HG03159 (cell line): Measurements from ENCODE around the gene SNX8.
A peak's percentile ranks its signal among the peaks of the same experiment; 100 is the strongest.
"Not testable (repeated sequence)": the region's sequence is repeated elsewhere in the genome, so short reads cannot be mapped to it uniquely, and the experiment has no call there.

ENCODE experiments used
- ATAC-seq: cut with Tn5 transposase; IDR thresholded peaks from one replicate; pipeline ENCODE4 v1.9.1; 2021; ENCODE audit warnings: mild to moderate bottlenecking, moderate library complexity; ENCODE audit not compliant: unreplicated experiment

SNX8 gene

DNA sequence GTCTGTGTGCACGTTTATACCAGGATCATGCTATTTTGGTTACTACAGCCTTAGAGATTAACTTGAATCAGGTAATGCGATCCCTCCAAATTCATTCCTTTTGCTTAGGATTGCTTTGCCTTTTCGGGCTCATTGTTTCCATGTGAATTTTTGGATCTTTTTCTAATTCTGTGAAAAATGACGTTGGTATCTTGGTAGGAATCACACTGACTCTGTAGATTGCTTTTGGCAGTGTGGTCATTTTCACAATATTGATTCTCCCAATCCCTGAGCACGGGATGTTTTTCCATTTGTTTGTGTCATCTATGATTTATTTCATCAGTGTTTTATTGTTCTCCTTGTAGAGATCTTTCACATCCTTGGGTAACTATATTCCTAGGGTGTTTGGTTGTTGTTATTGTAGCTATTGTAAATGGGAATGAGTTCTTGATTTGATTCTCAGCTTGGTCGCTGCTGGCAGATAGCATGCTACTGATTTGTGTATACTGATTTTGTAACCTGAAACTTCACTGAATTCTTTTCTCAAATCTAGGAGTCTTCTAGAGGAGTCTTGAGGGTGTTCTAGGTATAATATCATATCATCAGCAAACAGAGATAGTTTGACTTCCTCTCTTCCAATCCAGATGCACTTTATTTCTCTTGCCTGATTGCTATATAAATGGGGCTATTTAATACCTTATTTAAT lies 18.2 kb downstream of the SNX8 start:
- ATAC-seq = no peak

- no peak for ATAC-seq
Observed at GRCh38 chr7:2290877-2291276, 23.4 kb downstream of the SNX8 start.

DNA sequence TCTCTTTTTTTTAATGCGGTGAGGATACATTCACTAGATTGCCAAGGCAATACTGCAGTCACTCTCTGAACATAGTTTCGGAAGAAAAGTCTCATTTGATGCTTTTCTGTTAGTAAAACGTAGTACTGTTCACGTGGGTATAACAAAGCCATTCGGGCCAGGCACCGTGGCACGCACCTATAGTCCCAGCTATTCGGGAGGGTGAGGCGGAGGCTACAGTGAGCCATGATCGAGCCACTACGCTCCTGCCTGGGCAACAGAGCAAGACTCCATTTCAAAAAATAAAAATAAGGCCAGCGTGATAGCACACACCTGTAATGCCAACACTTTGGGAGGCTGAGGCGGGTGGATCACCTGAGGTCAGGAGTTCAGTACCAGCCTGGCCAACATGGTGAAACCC lies 24.6 kb downstream of the SNX8 start:
- no peak for ATAC-seq

GRCh38 chr7:2289111-2289586 lies 25.1 kb downstream of the SNX8 start:
- no peak for ATAC-seq

- peak; percentile 56 for ATAC-seq
Observed at GRCh38 chr7:2288503-2288902, 25.7 kb downstream of the SNX8 start.

DNA sequence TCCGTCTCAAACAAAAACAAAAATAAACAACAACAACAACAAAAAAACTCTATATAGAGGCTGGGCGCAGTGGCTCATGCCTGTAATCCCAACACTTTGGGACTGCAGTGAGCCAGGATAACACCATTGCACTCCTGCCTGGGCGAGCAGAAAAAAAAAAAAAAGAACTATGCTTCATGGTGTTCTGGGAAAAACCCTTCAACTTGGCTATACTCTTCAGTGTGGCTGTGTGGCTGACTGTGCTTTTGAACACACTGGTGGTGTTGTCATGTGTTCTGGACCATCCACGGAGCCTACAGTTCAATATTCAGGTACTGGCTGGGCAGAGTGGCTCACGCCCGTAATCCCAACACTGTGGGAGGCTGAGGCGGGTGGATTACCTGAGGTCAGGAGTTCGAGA lies 26.5 kb downstream of the SNX8 start:
- no peak for ATAC-seq

GRCh38 chr7:2283074-2283473 lies 31.2 kb downstream of the SNX8 start:
- ATAC-seq = no peak

DNA sequence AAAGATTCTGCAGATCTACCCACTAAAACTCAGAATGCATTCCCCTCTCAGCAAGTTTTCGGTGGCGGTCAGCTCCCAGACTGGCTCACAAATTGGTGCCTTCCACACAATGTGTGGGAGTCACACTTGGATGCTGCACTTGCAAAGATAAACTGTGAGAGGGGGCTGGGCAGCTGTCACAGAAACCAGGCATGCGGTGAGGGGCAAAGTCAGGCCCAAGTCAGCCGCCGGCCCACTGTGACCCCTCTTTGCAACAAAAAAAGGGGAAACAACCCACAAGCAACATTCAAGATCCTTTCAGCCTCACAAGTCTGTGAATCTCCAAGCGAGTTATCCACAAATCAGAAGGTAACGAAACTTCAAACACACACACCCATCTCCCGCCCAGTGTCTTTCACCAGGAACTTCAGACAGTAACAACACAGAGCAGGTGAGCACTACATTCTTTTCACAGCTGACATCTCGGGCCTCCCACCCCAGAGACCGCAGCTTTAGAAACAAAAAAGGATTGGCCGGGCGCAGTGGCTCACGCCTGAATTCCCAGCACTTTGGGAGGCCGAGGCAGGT lies 32.0 kb downstream of the SNX8 start:
- no peak for ATAC-seq

DNA sequence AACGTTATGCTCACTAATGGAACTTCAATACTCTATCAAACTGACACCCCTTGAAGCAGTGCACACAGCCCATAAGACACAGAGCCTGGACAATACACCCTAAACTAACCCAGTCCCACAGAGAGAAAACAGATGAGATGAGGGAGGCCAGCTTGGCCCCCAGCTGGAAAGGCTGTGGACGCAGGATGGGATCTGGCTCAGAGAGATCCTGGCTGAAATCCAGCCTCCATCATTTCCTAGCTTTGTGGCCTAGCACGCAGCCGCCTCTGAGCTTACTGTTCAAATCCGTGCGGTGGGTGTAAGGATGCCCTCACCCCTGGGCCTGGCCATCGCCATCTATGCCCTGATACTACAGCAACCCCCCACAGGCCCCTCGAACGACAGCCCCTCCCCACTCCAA lies 32.7 kb downstream of the SNX8 start:
- ATAC-seq = no peak

DNA sequence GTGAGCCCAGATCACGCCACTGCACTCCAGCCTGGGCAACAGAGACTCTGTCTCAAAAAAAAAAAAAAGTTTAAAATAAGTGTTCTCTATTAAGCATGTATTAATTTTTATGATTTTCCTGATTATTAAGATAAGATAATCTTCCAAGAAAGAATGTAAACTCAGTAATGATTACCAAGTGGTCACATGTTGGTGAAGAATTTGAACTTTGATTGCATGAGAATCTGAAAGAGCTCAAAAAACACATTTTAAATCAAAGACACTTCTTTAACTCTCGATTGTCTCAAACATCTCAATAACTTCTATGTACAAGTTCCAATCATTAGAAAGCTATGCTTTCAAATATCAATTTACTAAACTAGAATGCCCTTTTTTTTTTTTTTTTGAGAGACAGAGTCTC lies 33.8 kb downstream of the SNX8 start:
- no peak for ATAC-seq

DNA sequence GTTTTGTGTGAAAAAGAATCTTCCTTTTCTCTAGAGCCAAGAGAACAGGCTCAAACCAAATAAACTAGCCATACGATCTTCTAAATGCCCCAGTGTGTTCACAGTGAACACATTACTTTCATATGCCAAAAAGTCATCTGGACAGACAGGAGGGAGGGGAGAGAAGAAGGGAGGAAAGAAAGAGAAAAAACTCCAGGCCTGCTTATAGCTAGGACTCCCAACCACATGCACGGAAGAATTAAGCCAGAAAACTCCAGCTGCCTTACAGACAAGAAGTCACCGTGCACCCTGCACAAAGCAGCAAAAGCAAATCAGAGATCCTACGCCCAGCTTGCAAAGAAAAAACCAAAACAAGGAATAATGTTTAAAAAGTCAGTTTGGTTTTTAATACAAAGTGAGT lies 34.3 kb downstream of the SNX8 start:
- ATAC-seq = no peak

- no peak for ATAC-seq
Observed at GRCh38 chr7:2278026-2278425, 36.2 kb downstream of the SNX8 start.

DNA sequence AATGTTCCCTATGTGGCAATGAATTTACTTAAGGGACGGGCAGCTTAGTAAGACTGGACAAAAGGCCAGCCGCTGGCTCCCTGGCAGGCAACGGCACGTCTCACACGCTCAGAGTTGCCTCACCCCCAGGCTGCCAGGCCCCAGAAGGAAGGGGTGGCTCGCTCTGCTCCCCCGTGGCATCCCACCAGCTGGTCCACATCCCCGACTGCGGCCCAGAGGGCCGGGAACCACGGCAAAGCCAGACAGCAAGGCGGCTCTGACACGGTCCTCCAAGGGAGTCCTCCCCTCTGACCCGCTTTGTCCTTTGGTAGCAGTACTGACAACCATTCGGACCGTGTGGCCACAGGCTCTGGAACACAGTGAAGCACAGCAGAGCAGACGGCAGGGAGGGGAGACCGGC lies 38.1 kb downstream of the SNX8 start:
- ATAC-seq = no peak

- no peak for ATAC-seq
Observed at GRCh38 chr7:2275101-2275500, 39.1 kb downstream of the SNX8 start.

- no peak for ATAC-seq
Observed at GRCh38 chr7:2274666-2275065, 39.6 kb downstream of the SNX8 start.

DNA sequence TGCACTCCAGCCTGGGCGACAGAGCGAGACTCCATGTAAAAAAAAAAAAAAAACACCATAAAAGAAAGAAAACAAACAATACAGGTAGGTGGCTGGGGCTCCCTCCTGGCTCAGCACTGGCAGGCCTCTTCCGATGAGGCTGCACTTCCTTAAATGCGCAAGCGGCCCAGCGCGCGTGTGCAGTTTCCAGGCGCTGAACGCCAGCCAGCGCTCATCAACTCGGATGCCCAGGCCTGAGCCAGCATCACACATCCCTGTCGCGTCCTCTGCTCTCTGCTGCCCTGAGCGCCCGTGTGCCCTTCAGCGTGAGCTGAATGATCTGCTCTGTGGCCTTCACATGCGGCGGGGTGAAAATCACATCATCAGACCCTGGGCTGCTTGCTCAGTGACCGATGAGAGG lies 40.4 kb downstream of the SNX8 start:
- no peak for ATAC-seq

- no peak for ATAC-seq
Observed at GRCh38 chr7:2272031-2272430, 42.2 kb downstream of the SNX8 start.

GRCh38 chr7:2271273-2272026 lies 42.8 kb downstream of the SNX8 start:
- ATAC-seq = no peak

- no peak for ATAC-seq
Observed at GRCh38 chr7:2270495-2270894, 43.7 kb downstream of the SNX8 start.

- no peak for ATAC-seq
Observed at GRCh38 chr7:2269991-2270460, 44.2 kb downstream of the SNX8 start.

DNA sequence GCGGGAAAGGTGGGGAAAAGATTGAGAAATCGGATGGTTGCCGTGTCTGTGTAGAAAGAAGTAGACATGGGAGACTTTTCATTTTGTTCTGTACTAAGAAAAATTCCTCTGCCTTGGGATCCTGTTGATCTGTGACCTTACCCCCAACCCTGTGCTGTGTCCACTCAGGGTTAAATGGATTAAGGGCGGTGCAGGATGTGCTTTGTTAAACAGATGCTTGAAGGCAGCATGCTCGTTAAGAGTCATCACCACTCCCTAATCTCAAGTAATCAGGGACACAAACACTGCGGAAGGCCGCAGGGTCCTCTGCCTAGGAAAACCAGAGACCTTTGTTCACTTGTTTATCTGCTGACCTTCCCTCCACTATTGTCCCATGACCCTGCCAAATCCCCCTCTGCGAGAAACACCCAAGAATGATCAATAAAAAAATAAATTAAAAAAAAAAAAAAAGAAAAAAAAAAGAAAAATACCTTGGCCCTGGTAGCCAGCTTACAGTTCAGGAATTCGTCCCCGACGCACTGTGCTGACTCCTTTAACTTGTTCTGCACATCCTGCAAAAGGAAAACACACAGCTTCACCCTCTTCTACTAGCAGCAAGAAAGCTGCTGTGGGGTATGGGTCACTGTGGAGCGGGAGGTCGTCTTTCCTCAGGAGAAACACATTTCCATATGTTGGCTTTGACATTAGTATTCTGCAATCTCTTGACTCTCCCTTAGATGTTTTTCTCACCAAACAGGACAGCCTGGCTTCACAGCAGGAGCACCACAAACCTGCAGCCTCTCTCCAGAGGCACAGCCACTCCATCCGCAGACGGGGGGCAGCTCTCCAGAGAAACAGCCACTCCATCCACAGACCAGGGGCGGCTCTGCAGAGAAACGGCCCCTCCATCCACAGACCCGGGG lies 44.9 kb downstream of the SNX8 start:
- ATAC-seq = not testable (repeated sequence)
